GM06990 (cell line): Measurements from ENCODE around the gene DNASE2B.
"Not testable (repeated sequence)": the region's sequence is repeated elsewhere in the genome, so short reads cannot be mapped to it uniquely, and the experiment has no call there.

ENCODE experiments used
- DNase-seq: peaks from one replicate; pipeline ENCODE4 v3.0.0-alpha.2; 2011; ENCODE audit not compliant: insufficient read length; ENCODE audit errors: extremely low read depth
- H3K27me3 ChIP-seq: replicated peaks from 2 replicates; pipeline ENCODE4 v1.6.0; 2011; ENCODE audit warnings: low read length; ENCODE audit not compliant: control insufficient read depth, insufficient read depth
- H3K36me3 ChIP-seq: 2 replicates; pipeline ENCODE4 v1.5.1; 2011; ENCODE audit warnings: low read length; ENCODE audit not compliant: control insufficient read depth, insufficient read depth
- H3K4me3 ChIP-seq: replicated peaks from 2 replicates; pipeline ENCODE4 v1.5.1; 2011; ENCODE audit warnings: low read depth, mild to moderate bottlenecking, control low read depth, low read length
- CTCF ChIP-seq: IDR thresholded peaks from 2 replicates; pipeline ENCODE4 v1.5.1; 2011; ENCODE audit warnings: low read length, control low read depth, mild to moderate bottlenecking, inconsistent platforms; ENCODE audit not compliant: insufficient read depth, poor library complexity, severe bottlenecking

DNASE2B gene

DNA sequence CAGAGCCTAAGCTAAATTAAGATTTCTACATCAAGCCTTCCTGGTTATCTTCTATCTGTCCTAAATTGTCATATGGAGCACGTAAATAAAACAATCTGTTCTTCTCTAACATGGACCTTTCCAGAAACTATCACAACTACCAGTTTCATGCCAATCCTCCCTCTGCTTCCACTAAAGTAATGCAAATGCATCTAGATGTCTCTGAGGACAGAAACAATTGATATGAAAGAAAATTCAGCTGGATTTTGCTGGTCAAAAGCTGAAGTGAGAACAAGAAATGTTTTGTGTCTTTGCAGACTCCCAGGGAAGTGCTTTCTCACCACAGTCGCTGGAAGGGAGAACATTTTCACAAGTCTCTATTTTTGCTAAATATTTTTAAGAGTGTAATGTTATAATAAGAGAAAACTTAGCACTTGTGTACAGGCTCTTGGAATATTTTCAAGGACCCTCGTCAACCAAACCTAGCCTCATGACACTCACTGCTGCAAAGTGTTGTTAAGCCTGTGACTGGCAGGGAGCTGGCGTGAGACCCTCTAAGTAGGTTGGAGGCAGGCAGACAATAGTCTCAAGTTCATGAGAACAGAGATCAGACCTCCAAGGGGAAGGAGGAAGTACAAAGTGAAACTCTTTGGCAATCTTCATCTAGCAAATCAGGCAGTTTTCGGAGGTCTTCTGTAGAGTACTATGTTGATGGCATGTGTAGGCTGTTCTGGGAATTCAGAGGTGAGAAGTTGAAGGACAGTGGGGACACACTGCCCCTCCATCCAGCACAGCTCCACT, 38.8 kb downstream of the DNASE2B start:
- no peaks in the 10 kb centered on the region for H3K27me3 ChIP-seq
- no peaks in the 10 kb centered on the region for H3K36me3 ChIP-seq
- TF ChIP-seq CTCF: no peak
- H3K4me3 ChIP-seq: no peak overlapping the region
- no peak for DNase-seq

DNA sequence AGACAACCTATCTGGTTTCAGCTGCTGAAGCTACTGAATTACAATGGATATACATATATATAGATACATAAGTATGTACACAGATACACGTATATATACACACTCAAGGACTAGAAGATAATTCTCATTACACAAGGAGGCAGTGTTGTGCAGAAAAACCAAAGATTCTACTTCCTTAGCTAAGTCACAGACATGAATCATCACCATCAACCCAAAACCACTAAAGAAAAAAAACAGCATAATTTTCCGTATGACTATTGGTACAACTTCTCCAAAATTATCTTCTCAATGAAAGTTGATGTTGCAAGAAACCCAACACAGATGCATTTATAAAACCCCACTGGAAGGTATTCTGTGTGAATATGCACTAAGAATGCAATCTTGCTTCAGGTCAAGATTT, 44.0 kb downstream of the DNASE2B start:
- peak; percentile 68 for DNase-seq
- TF ChIP-seq CTCF: peak; percentile 40
- Histone ChIP-seq H3K36me3 (no peaks in the 10 kb centered on the region), H3K4me3 (no peak overlapping the region), H3K27me3 (no peaks in the 10 kb centered on the region)

GRCh38 chr1:84442747-84443646, 44.7 kb downstream of the DNASE2B start:
- H3K36me3 ChIP-seq, DNase-seq, H3K27me3 ChIP-seq, H3K4me3 ChIP-seq: not testable (repeated sequence)

GRCh38 chr1:84448704-84449103, 50.4 kb downstream of the DNASE2B start:
- not testable (repeated sequence) for DNase-seq, H3K4me3 ChIP-seq, H3K36me3 ChIP-seq, H3K27me3 ChIP-seq

DNA sequence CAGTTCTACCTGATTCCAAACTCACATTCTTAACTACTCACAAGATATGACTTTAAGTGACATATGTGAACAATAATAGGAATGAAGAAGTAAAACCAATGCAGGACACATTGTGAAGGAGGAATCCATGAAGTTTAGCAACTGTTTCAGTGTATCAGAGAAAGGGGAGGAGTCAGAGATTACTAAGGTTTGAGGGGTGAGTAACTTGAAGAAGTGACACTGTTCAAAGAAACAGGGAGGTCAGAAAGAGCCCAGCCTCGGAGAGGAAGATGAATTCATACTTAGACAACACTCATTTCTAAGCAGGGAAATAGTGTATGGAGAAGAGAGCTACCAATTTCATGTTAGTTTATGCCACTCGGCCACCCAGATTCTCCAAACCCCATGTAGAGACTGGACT, 52.6 kb downstream of the DNASE2B start:
- TF ChIP-seq CTCF: no peak
- no peaks in the 10 kb centered on the region for H3K27me3 ChIP-seq
- H3K4me3 ChIP-seq: no peak overlapping the region
- H3K36me3 ChIP-seq: no peaks in the 10 kb centered on the region
- DNase-seq: no peak

DNA sequence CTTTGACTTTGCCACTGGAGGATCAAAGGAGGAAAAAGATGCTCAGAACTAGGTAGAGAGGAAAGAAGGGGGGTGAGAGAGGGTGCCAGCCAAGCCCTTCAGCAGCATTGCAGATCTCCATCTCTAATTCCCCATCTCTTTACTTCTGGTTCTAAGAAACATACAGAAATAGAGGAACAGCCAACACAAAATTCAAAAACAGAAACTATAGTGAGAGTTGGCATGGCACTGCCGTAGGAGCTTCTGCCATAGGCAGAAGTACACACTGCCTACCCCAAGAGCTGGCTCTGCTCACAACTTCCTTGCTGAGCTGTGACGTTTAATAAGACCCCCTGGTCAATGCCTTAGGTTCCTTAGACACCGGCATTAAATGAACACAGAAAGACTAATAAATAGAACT, 54.2 kb downstream of the DNASE2B start:
- no peaks in the 10 kb centered on the region for H3K36me3 ChIP-seq
- DNase-seq: no peak
- no peak for TF ChIP-seq CTCF
- H3K27me3 ChIP-seq: no peaks in the 10 kb centered on the region
- H3K4me3 ChIP-seq: no peak overlapping the region
